GM10266 (cell line): ENCODE data around the gene CHID1.

Experiments
- DNase-seq: peaks from one replicate; pipeline ENCODE4 v3.0.0; 2012; ENCODE audit errors: extremely low spot score
- CTCF ChIP-seq: IDR thresholded peaks from 2 replicates; pipeline ENCODE4 v1.5.1; 2012; ENCODE audit warnings: mild to moderate bottlenecking, low read depth; ENCODE audit not compliant: control insufficient read depth, insufficient read depth; ENCODE audit errors: missing control alignments

Gene CHID1

GRCh38 chr11:830295-831117 lies 80.1 kb downstream of the CHID1 start:
- DNase-seq, result peak; percentile 90
- no peak for TF ChIP-seq CTCF

GRCh38 chr11:829847-830294 lies 80.7 kb downstream of the CHID1 start:
- no peak for TF ChIP-seq CTCF
- no peak for DNase-seq

- TF ChIP-seq CTCF, result no peak
- no peak for DNase-seq
These were observed 81.3 kb downstream of the CHID1 start for GRCh38 chr11:829176-829846.

DNA sequence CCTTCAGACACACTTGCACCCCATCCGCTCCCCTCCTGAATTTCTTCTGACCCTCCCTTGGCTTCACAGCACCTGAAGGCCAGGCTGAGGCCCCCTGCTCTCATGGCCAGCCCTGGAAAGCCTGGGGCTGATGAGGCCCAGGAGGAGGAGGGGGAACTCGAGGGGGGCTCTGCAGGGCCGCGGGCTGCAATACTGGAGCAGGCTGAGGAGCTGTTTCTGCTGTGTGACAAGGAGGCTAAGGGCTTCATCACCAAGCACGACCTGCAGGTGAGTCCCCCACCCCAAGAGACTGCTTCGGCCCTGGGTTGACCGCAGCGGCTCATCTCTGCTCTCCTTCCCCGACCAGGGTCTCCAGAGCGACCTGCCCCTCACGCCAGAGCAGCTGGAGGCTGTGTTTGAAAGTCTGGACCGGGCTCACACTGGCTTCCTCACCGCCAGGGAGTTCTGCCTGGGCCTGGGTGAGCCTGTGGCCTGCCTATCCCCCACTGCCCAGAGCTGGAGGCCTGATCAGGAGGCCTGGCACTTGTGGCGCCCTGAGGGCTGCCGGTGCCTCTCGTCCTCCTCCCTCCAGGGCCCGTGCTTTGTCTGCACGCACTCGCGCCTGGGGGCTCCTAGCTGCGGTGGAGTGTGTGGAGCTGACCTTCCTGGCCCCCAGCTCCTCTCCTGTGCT lies 82.0 kb downstream of the CHID1 start:
- TF ChIP-seq CTCF, result no peak
- DNase-seq, result no peak

DNA sequence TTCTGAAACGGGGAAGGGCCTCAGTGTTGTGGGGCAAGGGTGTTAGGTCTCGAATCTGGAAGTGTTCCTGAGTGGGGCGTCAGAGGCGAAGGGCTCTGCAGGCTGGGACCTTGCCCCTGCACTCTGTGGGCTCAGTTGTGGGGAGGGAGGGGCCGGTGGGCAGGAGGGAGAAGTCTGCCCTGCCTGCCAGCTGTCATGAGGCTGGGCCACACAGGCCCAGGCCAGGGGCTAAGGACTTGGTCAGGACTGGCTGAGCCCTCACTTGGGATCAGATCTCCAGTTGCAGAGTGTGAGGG lies 82.8 kb downstream of the CHID1 start, which contains the start of gene CRACR2B:
Gene CRACR2B (plus strand): TSS at position 23 of the 296 bp plus-strand sequence. CDS start 689 bp downstream, outside the sequence.
- no peak for TF ChIP-seq CTCF
- DNase-seq, result no peak

DNA sequence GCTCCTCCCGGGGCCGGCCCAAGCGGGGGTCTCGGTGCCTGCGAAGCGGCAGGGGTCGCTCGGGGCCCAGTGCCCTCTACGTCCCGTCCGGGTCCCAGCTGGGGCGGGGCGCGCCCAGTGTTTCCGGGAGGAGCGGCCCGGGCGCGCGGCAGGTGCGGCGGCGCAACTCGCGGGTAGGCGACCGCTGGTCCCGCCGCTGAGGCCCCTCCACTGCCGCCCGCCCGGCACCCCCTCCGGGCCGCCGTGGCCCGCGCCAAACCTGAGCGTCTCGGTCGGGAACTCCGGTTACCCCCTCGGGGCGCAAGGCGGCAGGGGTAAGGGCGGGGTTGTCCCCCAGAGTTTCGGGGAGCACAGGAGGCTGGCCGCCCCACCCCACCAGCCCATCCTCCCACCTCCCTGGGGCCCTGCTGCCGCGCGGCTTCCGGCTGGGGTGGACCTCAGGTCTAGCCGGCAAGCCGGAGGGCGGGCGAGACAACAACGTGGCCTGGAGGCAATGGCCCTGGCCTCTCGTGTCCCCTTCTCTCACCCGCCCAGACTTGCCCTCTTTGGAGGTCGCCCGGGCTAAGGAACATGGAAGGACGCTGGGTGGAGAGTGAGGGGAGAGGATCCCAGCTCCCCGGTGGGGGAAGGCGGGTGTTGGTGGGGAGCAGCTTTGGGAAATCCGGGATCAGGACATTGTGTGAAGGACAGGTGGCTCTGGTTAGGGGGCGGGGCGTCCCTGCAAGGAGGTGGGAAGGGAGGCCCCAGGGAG lies 83.3 kb downstream of the CHID1 start:
- peak; percentile 87 for DNase-seq
- TF ChIP-seq CTCF, result no peak

GRCh38 chr11:826836-827145 lies 83.8 kb downstream of the CHID1 start:
- TF ChIP-seq CTCF, result no peak
- no peak for DNase-seq
